Measurements from ENCODE around the gene AFAP1L1.
A peak's percentile ranks its signal among the peaks of the same experiment; 100 is the strongest.
"Not testable (repeated sequence)": the region's sequence is repeated elsewhere in the genome, so short reads cannot be mapped to it uniquely, and the experiment has no call there.

The AFAP1L1 gene

DNA sequence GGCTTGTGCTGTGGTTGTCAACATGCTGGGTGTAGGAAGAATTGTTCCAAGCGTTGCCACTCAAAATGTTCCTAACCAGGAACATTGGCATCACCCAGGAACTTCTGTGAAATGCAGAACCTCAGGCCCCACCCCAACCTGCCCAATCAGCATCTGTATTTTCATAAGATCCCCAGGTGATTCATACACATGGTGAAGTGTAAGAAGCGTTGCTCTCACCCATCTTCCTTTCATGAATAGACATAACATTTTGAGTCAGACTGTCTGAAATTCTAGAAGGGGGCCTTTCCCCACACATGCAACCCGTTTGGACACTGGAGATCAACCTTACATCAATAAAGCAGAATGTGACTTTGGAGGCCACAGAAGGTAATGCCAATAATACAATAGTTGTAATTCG, 9.3 kb upstream of the AFAP1L1 start:
- DNase-seq, result no peak

DNA sequence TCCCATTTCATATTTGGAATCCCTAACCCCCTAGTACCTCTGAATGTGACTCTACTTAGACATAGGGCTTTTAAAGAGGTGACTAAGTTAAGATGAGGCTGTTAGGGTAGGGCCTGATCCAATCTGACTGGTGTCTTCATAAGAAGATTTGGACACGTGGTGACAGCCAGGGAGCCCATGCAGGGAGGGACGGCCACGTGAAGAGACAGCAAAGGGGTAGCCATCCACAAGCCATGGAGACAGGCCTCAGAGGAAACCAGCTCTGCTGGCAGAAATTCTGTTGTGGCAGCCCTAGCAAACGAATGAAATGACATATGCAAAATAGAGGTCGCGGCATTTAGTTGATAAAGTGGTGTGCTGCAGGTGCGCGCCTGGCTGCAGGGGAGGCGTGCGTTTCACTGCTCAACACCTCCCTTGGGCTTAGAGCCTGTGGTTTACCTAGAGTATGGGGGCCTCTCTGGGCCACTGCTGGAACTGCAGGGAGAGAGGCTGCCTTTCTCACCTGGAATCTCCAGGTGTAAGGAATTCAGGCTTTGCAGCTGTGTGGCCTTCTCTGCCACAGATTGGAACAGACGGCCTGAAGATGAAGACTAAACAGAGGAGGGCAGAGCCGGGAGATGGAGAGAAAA, 7.1 kb upstream of the AFAP1L1 start:
- peak; percentile 37 for DNase-seq

DNA sequence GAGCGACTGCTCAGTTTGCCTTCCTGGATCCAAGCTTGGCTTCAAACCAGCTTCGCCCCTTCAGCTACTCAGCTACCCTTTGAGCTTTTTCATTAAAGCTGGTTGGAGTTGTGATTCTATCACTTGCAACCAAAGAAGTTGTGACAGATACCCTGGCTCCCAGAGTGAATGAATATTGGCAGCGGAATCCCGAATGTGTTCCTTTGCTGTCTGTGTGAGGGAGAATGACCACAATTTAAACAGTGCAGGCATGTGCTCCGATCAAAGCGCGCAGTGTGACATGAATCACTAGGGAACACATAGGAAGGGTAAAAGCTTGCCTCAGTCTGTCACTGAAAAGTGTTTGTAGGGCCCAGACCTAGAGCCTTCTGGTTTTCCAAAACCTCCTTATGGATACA, 6.6 kb upstream of the AFAP1L1 start:
- DNase-seq, result no peak

DNA sequence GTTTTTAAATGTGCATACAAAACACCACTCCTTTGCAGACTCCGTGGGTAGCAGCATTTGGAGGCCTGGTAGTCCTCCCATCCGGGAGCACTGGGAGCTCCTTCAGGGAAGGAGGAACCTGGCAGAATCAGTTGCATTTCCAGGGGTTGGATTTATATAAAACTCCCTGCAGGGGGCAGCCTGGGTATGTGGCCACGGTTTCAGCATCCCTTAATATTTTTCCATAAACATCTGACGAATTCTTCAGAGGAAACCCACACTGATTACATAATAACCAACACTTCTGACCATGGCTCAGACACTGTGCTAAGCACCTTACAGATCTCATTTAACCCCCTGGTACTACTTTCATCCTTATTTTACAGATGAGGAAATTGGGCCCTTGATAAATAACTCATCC, 6.1 kb upstream of the AFAP1L1 start:
- DNase-seq, result no peak

GRCh38 chr5:149267241-149267973, 4.3 kb upstream of the AFAP1L1 start:
- no peak for DNase-seq

- DNase-seq, result no peak
These were observed 2.6 kb upstream of the AFAP1L1 start for GRCh38 chr5:149268928-149269557.

DNA sequence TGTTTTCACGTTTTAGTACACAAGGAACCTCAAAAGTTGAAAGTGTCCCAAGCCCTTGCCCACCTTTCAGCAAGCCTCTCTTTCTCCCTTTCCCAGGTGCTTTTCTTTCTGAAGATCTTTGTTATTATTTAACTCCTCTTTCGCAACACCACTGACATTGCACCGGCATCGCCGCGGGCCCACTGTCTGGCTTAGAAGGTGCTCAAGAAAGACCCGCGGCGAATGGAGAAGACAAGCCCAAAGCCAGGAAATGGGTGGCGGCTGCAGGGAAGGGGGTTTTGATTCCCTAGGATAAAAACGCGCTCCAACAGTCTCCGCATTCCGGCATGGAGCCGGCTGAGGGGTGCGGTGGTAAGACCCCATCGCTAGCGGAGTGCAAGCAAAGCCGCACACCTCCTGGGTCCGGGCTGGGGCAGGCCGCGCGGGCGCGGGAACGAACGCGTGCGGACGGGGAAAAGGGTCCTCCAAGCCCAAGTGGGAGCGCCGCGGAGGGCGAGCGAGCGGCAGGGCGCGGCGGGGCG, 404 bp upstream of the AFAP1L1 start:
- DNase-seq, result peak; percentile 6

DNA sequence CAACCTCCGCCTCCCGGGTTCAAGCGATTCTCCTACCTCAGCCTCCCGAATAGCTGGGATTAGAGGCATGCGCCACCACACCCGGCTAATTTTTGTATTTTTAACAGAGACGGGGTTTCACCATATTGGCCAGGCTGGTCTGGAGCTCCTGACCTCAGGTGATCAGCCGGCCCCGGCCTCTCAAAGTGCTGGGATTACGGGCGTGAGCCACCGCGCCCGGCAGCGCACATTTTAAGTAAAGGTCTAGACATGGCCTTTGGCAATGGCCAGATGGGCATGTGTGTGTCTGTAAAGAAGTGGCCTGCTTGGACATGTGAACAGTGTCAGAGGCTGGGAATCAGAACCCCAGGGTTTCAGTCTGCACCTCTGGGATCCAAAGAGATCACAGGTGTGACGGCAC, 1.1 kb downstream of the AFAP1L1 start:
- DNase-seq, result not testable (repeated sequence)

GRCh38 chr5:149273237-149273636, 1.6 kb downstream of the AFAP1L1 start:
- DNase-seq, result no peak

DNA sequence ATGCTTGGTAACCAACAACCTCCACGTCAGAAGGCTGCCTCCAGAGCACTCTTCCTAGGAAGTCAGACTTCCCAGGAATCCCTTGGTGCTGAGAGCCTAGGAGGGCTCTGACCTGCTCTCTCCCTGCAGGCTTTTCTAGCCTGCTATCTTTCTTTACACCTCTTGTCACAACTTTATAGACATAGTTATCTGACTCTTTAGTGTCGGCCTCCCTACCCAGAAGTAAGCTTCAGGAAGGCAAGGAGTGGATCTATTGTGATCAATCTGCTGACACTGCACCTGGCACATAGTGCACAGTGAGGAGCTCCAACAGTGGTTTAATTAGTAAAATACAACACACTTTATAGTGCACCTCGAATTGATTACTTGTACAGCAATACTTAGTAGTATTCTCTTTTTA, 2.3 kb downstream of the AFAP1L1 start:
- DNase-seq, result no peak

- DNase-seq, result no peak
These were observed 3.3 kb downstream of the AFAP1L1 start for GRCh38 chr5:149274939-149275338.

DNA sequence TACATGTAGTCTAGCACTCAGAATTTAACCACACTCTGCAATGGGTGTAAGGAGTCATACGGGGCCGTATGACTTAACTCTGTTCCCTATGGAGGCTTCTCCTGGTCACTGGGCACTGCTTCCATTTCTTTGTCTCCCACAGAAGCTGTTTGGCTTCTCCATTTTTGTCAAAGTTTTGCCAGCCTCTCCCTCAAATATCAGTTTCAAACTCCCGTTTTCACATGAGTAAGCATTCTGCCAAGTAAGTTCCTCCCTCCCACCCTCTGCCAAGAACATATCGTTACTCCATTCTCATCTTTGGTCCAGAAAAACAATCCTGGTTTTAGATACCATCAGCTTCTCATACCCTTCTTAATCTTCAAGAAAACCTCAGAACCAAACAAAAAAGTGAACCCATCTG, 6.1 kb downstream of the AFAP1L1 start:
- DNase-seq, result no peak

- no peak for DNase-seq
These were observed 7.0 kb downstream of the AFAP1L1 start for GRCh38 chr5:149278451-149279210.

GRCh38 chr5:149279661-149280060, 8.0 kb downstream of the AFAP1L1 start:
- DNase-seq, result no peak

DNA sequence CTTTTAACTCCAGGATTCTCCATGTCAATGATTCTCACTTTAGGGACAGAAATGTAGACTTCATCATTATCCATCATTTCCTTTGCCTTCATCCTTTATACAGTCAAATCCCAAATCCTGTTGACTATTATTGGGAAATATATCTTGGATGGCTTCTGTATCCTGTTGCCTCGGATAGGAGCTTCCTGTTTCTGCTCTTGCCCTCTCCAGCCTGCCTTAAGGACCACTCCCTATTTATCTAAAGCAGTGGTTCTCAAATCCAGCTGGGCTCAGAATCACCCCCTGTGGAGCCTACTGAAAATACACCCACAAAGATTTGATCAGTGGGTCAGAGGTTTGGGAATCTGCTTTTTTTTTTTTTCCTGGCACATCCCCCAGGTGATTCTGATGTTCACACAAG, 8.5 kb downstream of the AFAP1L1 start:
- DNase-seq, result no peak

- DNase-seq, result no peak
These were observed 9.1 kb downstream of the AFAP1L1 start for GRCh38 chr5:149280802-149281201.

DNA sequence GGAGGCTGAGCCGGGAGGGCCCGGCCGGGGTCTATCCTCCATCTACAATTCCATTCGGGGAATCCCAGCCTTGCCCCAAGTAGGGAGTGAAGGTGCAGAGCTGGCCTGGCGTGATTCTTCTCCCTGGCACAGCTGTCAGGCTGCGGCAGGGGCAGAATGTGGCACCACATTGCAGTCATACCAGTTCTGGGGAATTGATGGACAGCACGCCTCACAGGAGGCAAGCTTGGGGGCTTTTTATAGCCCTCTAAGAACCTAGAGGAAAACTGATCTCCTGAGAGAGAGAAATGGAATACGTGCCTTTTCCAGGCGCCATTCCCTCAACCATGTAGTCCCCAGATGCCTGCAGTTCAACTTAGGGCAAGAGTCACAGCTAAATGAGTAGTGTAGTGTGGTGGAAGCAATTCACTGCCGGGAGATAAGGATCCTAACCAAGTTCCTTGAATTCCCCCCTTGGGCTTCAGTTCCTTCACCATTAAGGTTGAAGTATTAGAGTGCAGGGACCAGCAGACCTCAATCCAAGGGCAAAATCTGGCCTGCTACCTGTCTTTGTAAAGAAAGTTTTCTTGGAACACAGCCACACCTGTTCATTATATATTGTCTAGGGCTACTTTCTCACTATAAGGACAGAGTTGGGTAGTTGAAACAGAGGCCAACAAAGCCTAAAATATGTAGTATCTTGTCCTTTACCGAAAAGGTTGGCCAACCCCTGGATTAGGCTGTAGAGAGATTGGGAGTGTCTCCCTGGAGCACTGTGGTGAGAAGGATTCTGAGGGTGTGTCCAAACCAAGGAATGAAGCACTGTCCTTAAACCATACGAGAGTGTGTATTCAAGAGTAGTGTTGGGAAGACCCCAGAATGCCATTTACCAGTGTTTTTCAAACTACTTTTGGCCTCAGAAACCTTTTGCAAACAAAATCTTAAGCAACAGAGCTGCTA, 10.6 kb downstream of the AFAP1L1 start:
- no peak for DNase-seq

DNA sequence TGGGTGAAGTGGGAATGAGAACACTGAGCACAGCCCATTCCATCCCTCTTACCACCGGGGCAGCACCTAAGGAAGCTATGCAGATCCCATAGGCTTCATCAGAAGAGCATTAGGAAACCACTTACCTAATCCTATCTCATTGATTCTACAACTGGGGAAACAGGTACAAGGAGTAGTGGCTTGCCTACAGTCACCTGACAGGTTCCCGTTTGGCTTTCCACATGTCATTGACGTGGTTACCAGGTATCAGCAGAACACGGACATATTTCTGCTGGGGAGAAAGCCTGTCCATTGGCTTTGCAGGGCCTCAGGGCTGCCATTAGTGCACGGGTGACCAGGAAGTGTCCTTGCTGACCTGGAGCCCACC, 11.3 kb downstream of the AFAP1L1 start:
- no peak for DNase-seq

- no peak for DNase-seq
These were observed 12.2 kb downstream of the AFAP1L1 start for GRCh38 chr5:149283626-149284480.

DNA sequence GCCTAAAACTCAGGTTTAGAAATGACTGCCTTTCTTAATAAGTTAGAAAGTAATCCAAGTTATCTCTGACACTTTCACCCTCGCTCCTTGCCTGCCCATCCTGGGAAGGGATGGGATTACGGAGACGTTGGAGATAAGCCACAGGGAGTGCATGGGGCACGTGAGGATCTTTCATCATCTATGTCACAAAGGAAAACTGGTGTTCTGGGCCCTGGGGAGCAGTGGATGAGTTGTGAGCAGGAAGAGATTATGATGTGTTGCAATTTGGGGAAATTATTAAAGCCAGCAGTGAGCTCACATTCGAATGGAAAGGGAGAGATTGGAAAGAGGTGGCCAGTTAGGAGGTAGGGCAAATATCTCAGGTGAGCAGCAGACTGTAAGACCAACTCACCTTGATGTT, 12.8 kb downstream of the AFAP1L1 start:
- DNase-seq, result no peak

- no peak for DNase-seq
These were observed 13.5 kb downstream of the AFAP1L1 start for GRCh38 chr5:149285153-149285552.

Data from stimulated activated CD4-positive, alpha-beta T cell treated with anti-CD3 and anti-CD28 coated beads, Interleukin-4, amount 100 ng/mL, for 1 hour (primary cell).